PC-3 (cell line): ENCODE results near the gene RETREG3.
A peak's percentile ranks its signal among the peaks of the same experiment; 100 is the strongest.

Experiments
- CTCF ChIP-seq: fragments of 300-600 bp; sonication (generic); conservative IDR thresholded peaks from 2 replicates; pipeline ENCODE4 v1.5.1; 2017; ENCODE audit warnings: antibody characterized with exemption, low read depth, mild to moderate bottlenecking, low read length
- EZH2 ChIP-seq: fragments of 300-600 bp; sonication (generic); IDR thresholded peaks from one replicate; pipeline ENCODE4 v1.6.1; 2017; ENCODE audit warnings: antibody characterized with exemption, mild to moderate bottlenecking, low read length; ENCODE audit not compliant: unreplicated experiment

DNA sequence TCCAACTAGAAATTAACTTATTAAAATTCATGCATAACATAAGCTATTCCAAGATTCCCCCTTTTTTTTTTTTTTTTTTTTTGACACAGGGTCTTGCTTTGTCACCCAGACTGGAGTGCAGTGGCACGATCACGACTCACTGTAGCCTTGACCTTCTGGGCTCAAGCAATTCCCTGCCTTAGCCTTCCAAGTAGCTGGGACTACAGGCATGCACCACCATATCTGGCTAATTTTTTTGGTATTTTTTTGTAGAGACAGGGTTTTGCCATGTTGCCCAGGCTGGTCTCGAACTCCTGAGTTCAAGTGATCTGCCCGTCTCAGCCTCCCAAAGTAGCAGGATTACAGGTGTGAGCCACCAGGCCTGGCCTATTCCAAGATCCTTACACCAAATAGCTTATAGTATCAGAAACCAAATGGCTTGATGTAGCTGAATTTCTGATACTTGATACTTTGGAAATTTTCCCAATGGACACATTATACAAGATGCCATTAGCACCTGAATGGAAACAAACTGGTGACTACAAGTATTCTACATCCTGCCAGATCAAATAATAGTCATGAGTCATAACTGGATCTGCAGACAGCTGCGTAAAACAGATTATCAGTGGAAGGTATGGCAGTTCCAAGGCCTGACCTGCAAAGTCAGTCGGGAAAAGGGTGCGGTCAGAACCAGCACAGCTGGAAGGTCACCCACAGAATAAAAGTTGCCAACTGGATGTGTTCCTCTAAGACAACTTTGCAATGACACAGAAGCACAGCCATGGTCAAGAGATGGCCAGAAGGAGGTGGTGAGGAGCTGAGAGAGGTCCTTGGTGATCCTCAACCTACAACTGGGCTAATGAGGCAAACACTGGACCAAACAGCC is 14.8 kb upstream of the RETREG3 start:
- TF ChIP-seq CTCF (peak; percentile 24; the same call in 1 of the 2 replicates), EZH2 (no peak)
